ENCODE data around the gene SESN2.
"Not testable (repeated sequence)": the region's sequence is repeated elsewhere in the genome, so short reads cannot be mapped to it uniquely, and the experiment has no call there.

SESN2 gene

DNA sequence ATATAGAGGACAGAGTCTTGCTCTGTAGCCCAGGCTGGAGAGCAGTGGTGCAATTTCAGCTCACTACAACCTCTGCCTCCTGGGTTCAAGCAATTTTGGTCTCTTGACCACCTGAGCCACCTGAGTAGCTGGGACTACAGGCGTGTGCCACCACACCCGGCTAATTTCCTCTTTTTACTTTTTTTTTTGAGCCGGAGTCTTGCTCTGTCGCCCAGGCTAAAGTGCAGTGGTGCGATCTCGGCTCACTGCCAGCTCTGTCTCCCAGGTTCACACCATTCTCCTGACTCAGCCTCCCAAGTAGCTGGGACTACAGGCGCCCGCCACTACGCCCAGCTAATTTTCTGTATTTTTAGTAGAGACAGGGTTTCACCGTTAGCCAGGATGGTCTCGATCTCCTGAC is 68.1 kb downstream of the SESN2 start:
- DNase-seq (ENCODE audit: low spot score) = not testable (repeated sequence)

DNA sequence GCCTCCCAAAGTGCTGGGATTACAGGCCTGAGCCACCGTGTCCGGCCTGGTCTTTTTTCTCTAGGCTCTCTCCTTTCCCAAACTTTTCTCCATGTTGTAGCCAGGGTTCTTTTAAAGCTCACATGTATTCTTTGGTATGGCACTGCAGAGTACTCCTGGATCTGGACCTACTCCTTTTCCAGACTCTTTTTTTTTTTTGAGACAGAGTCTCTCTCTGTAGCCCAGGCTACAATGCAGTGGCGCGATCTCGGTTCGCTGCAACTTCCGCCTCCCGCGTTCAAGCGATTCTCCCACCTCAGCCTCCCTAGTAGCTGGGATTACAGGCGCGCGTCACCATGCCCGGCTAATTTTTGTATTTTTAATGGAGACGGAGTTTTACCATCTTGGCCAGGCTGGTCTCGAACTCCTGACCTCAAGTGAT is 68.9 kb downstream of the SESN2 start:
- no peak for DNase-seq (ENCODE audit: low spot score)

DNA sequence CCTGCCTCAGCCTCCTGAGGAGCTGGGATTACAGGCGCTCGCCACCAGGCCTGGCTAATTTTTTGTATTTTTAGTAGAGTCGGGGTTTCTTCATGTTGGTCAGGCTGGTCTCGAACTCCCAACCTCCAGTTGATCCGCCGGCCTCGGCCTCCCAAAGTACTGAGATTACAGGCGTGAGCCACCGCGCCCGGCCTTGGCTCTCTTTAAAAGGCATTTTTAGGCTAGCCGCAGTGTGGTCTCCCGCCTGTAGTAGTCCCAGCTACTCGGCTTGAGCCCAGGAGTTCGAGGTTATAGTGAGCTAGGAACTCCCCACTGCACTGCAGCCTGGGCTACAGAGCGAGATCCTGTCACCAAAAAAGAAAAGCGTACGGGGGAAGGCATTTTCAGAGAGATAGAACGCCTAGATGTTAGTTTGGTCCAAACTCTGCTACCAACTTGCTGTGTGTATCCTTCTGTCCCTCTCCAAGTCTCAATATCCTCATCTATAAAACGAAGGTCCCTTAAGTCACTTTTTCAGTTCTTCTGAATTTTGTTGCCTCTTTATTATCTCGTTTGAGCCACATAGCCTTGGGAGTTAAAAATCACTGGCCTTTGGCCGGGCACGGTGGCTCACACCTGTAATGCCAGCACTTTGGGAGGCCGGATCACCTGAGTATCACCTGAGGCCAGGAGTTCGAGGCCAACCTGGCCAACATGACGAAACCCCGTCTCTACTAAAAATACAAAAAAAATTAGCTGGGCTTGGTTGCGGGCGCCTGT is 70.3 kb downstream of the SESN2 start:
- no peak for DNase-seq (ENCODE audit: low spot score)
